NCI-H2227 treated with DMSO at 0.1 percent for 48 hours (cell line): ENCODE data around the gene IGFALS.

ENCODE experiments used
- DNase-seq: peaks from one replicate; lab custom pipeline; 2025; lab: John Stamatoyannopoulos, UW

The IGFALS gene

GRCh38 chr16:1764971-1765370 lies 28.5 kb downstream of the IGFALS start:
- no peak for DNase-seq

- DNase-seq = no peak
These were observed 29.7 kb downstream of the IGFALS start for GRCh38 chr16:1763521-1764511.

GRCh38 chr16:1762879-1763520 lies 30.5 kb downstream of the IGFALS start:
- DNase-seq = no peak

- no peak for DNase-seq
These were observed 31.2 kb downstream of the IGFALS start for GRCh38 chr16:1762196-1762878.

- no peak for DNase-seq
These were observed 31.8 kb downstream of the IGFALS start for GRCh38 chr16:1761751-1762150.

- DNase-seq = no peak
These were observed 32.6 kb downstream of the IGFALS start for GRCh38 chr16:1760911-1761310.

GRCh38 chr16:1759511-1759910 lies 34.0 kb downstream of the IGFALS start:
- no peak for DNase-seq

GRCh38 chr16:1758923-1759322 lies 34.6 kb downstream of the IGFALS start:
- no peak for DNase-seq

GRCh38 chr16:1757714-1758461 lies 35.6 kb downstream of the IGFALS start:
- DNase-seq = no peak

GRCh38 chr16:1754204-1754603 lies 39.3 kb downstream of the IGFALS start:
- DNase-seq = no peak

GRCh38 chr16:1752853-1753252 lies 40.7 kb downstream of the IGFALS start:
- DNase-seq = no peak

- no peak for DNase-seq
These were observed 41.6 kb downstream of the IGFALS start for GRCh38 chr16:1751946-1752345.

- DNase-seq = no peak
These were observed 44.1 kb downstream of the IGFALS start for GRCh38 chr16:1749152-1750117.

- no peak for DNase-seq
These were observed 45.6 kb downstream of the IGFALS start for GRCh38 chr16:1747934-1748333.

- no peak for DNase-seq
These were observed 46.8 kb downstream of the IGFALS start for GRCh38 chr16:1746693-1747195.

- no peak for DNase-seq
These were observed 47.4 kb downstream of the IGFALS start for GRCh38 chr16:1745900-1746692.

GRCh38 chr16:1745181-1745899 lies 48.2 kb downstream of the IGFALS start:
- no peak for DNase-seq

GRCh38 chr16:1744338-1744840 lies 49.1 kb downstream of the IGFALS start:
- DNase-seq = no peak
